ENCODE measurements around the gene PCLO. TPM values are rescaled to one million over a fixed set of nuclear protein-coding genes. Genes with fewer than 3 reads are reported as not detected.

Gene PCLO
- total RNA-seq, 2 donors from 2014 or later = 0.78 to 0.95 TPM

- TF ChIP-seq CTCF (IDR thresholded peaks at IDR 0.05) = no peak
- no peaks in the 10 kb centered on the region for H3K9me3 ChIP-seq
- H3K4me3 ChIP-seq = no peak overlapping the region
- H3K36me3 ChIP-seq = no peaks in the 10 kb centered on the region
- H3K27ac ChIP-seq = no peak overlapping the region
- no peaks in the 10 kb centered on the region for H3K4me1 ChIP-seq (ENCODE audit: control insufficient read depth in 1 of 2, low read depth in 2 of 2)
- ATAC-seq (ENCODE audit: insufficient number of reproducible peaks, low FRiP score, low read depth) (no peak), DNase-seq (ENCODE audit: low spot score) (no peak)
- H3K27me3 ChIP-seq (replicated peaks; ENCODE audit: insufficient read depth) = no peaks in the 10 kb centered on the region
These were observed 217.6 kb downstream of the PCLO start for GRCh38 chr7:82945056-82945455.

GRCh38 chr7:82932516-82932915 is 230.2 kb downstream of the PCLO start:
- Histone ChIP-seq H3K9me3 (no peaks in the 10 kb centered on the region), H3K4me1 (ENCODE audit: control insufficient read depth in 1 of 2, low read depth in 2 of 2) (no peaks in the 10 kb centered on the region), H3K36me3 (no peaks in the 10 kb centered on the region), H3K4me3 (no peak overlapping the region), H3K27me3 (replicated peaks; ENCODE audit: insufficient read depth) (no peaks in the 10 kb centered on the region), H3K27ac (no peak overlapping the region)
- no peak for TF ChIP-seq CTCF (IDR thresholded peaks at IDR 0.05)
- ATAC-seq (ENCODE audit: insufficient number of reproducible peaks, low FRiP score, low read depth) (no peak), DNase-seq (ENCODE audit: low spot score) (no peak)

GRCh38 chr7:82926477-82926876 is 236.2 kb downstream of the PCLO start:
- no peak for TF ChIP-seq CTCF (IDR thresholded peaks at IDR 0.05)
- H3K27ac ChIP-seq = no peak overlapping the region
- no peak for ATAC-seq (ENCODE audit: insufficient number of reproducible peaks, low FRiP score, low read depth)
- DNase-seq (ENCODE audit: low spot score) = no peak
- H3K27me3 ChIP-seq (replicated peaks; ENCODE audit: insufficient read depth) = no peaks in the 10 kb centered on the region
- H3K4me1 ChIP-seq (ENCODE audit: control insufficient read depth in 1 of 2, low read depth in 2 of 2) = no peaks in the 10 kb centered on the region
- no peaks in the 10 kb centered on the region for H3K36me3 ChIP-seq
- no peaks in the 10 kb centered on the region for H3K9me3 ChIP-seq
- no peak overlapping the region for H3K4me3 ChIP-seq

GRCh38 chr7:82925331-82925730 is 237.4 kb downstream of the PCLO start:
- Histone ChIP-seq H3K9me3 (no peaks in the 10 kb centered on the region), H3K4me3 (no peak overlapping the region), H3K27ac (no peak overlapping the region), H3K36me3 (no peaks in the 10 kb centered on the region), H3K27me3 (replicated peaks; ENCODE audit: insufficient read depth) (no peaks in the 10 kb centered on the region), H3K4me1 (ENCODE audit: control insufficient read depth in 1 of 2, low read depth in 2 of 2) (no peaks in the 10 kb centered on the region)
- ATAC-seq (ENCODE audit: insufficient number of reproducible peaks, low FRiP score, low read depth) = no peak
- TF ChIP-seq CTCF (IDR thresholded peaks at IDR 0.05) = no peak
- DNase-seq (ENCODE audit: low spot score) = no peak

- H3K4me3 ChIP-seq = no peak overlapping the region
These were observed 256.2 kb downstream of the PCLO start for GRCh38 chr7:82906502-82906901.

More at GRCh38 chr7:82906502-82906901, 256.2 kb downstream of the PCLO start:
- no peaks in the 10 kb centered on the region for H3K9me3 ChIP-seq
- no peaks in the 10 kb centered on the region for H3K27me3 ChIP-seq (replicated peaks; ENCODE audit: insufficient read depth)
- DNase-seq (ENCODE audit: low spot score) (no peak), ATAC-seq (ENCODE audit: insufficient number of reproducible peaks, low FRiP score, low read depth) (no peak)
- no peak for TF ChIP-seq CTCF (IDR thresholded peaks at IDR 0.05)
- no peaks in the 10 kb centered on the region for H3K36me3 ChIP-seq
- no peaks in the 10 kb centered on the region for H3K4me1 ChIP-seq (ENCODE audit: control insufficient read depth in 1 of 2, low read depth in 2 of 2)
- H3K27ac ChIP-seq = no peak overlapping the region

Data from thoracic aorta (tissue), 2 donors.